Thoracic aorta endothelial cell (primary cell): ENCODE results near the gene PTGS1. TPM values are rescaled to one million over a fixed set of nuclear protein-coding genes. Genes with fewer than 3 reads are reported as not detected.
A peak's percentile ranks its signal among the peaks of the same experiment; 100 is the strongest.

ENCODE experiments used
- small RNA-seq: library from RNA; depleted of rRNA; stranded (forward); fragments of <200 nt; gene quantifications from one replicate; pipeline ENCODE3, GENCODE V24; 2012
- total RNA-seq: library from RNA; depleted of rRNA; stranded (reverse); fragments of >200 nt; gene quantifications from 2 replicates; pipeline ENCODE4 v1.2.3, GENCODE V29; 2012

Gene PTGS1
- total RNA-seq: 0.43 and 39.4 TPM in 2 replicates

GRCh38 chr9:122370869-122371755 is at the start of gene PTGS1:
Gene PTGS1, plus strand, starts transcription at chr9:122371024. Its CDS starts 61 bp downstream, at chr9:122371085.

Small RNAs within 50 kb of the gene (small RNA-seq; reads per million reads assigned to genes)
- 0.77 reads per million, percentile 8 among the genes with 10 or more reads in this experiment for gene AL162424.1

Other genes starting within 250 kb of the PTGS1 start
- 30.1 and 35.4 TPM in 2 replicates for gene NDUFA8, start 211.2 kb upstream of the PTGS1 start, total RNA-seq
- not detected in 2 replicates for gene MORN5, start 211.1 kb upstream of the PTGS1 start, total RNA-seq
- under 0.01 and 0.29 TPM in 2 replicates for gene LHX6, start 142.1 kb upstream of the PTGS1 start, total RNA-seq
- gene RBM18, start 106.2 kb upstream of the PTGS1 start, total RNA-seq: 11.2 and 12.1 TPM in 2 replicates
- 54.3 and 58.4 TPM in 2 replicates for gene MRRF, start 106.1 kb upstream of the PTGS1 start, total RNA-seq
- gene OR1J1, start 106.9 kb downstream of the PTGS1 start, total RNA-seq: not detected in 2 replicates
- gene OR1J2, start 139.8 kb downstream of the PTGS1 start, total RNA-seq: not detected in 2 replicates
- gene OR1J4, start 148.1 kb downstream of the PTGS1 start, total RNA-seq: not detected in 2 replicates
- not detected in 2 replicates for gene OR1N1, start 156.3 kb downstream of the PTGS1 start, total RNA-seq
- gene OR1N2, start 182.1 kb downstream of the PTGS1 start, total RNA-seq: not detected in 2 replicates
- gene OR1L8, start 212.4 kb downstream of the PTGS1 start, total RNA-seq: under 0.01 and 0.22 TPM in 2 replicates
- gene OR1Q1, start 243.7 kb downstream of the PTGS1 start, total RNA-seq: not detected in 2 replicates